ENCODE measurements around the gene PM20D2.

Gene PM20D2

GRCh38 chr6:89145091-89145955 lies 532 bp upstream of the PM20D2 start:
- DNase-seq (ENCODE audit: low read depth) = no peak

GRCh38 chr6:89146718-89147700 lies 1.2 kb downstream of the PM20D2 start:
- peak; percentile 40 for DNase-seq (ENCODE audit: low read depth)

GRCh38 chr6:89148016-89148750 lies 2.3 kb downstream of the PM20D2 start:
- peak; percentile 42 for DNase-seq (ENCODE audit: low read depth)

GRCh38 chr6:89154131-89154530 lies 8.3 kb downstream of the PM20D2 start:
- no peak for DNase-seq (ENCODE audit: low read depth)

- DNase-seq (ENCODE audit: low read depth) = no peak
Measured at GRCh38 chr6:89160331-89161092, 14.7 kb downstream of the PM20D2 start.

- DNase-seq (ENCODE audit: low read depth) = no peak
Measured at GRCh38 chr6:89161326-89162046, 15.6 kb downstream of the PM20D2 start.

- no peak for DNase-seq (ENCODE audit: low read depth)
Measured at GRCh38 chr6:89162047-89162371, 16.2 kb downstream of the PM20D2 start.

- DNase-seq (ENCODE audit: low read depth) = no peak
Measured at GRCh38 chr6:89172131-89172530, 26.3 kb downstream of the PM20D2 start.

GRCh38 chr6:89173634-89174033 lies 27.8 kb downstream of the PM20D2 start:
- DNase-seq (ENCODE audit: low read depth) = no peak

GRCh38 chr6:89180112-89180511 lies 34.3 kb downstream of the PM20D2 start:
- DNase-seq (ENCODE audit: low read depth) = no peak

GRCh38 chr6:89180971-89181370 lies 35.1 kb downstream of the PM20D2 start:
- DNase-seq (ENCODE audit: low read depth) = no peak

- no peak for DNase-seq (ENCODE audit: low read depth)
Measured at GRCh38 chr6:89183294-89183693, 37.4 kb downstream of the PM20D2 start.

GRCh38 chr6:89184344-89184743 lies 38.5 kb downstream of the PM20D2 start:
- no peak for DNase-seq (ENCODE audit: low read depth)

GRCh38 chr6:89186762-89187161 lies 40.9 kb downstream of the PM20D2 start:
- DNase-seq (ENCODE audit: low read depth) = no peak

- DNase-seq (ENCODE audit: low read depth) = no peak
Measured at GRCh38 chr6:89187504-89187903, 41.6 kb downstream of the PM20D2 start.

GRCh38 chr6:89190741-89191140 lies 44.9 kb downstream of the PM20D2 start:
- no peak for DNase-seq (ENCODE audit: low read depth)

- no peak for DNase-seq (ENCODE audit: low read depth)
Measured at GRCh38 chr6:89194559-89194958, 48.7 kb downstream of the PM20D2 start.

- no peak for DNase-seq (ENCODE audit: low read depth)
Measured at GRCh38 chr6:89197141-89197540, 51.3 kb downstream of the PM20D2 start.

GRCh38 chr6:89198235-89198634 lies 52.4 kb downstream of the PM20D2 start:
- no peak for DNase-seq (ENCODE audit: low read depth)

GRCh38 chr6:89199579-89199978 lies 53.7 kb downstream of the PM20D2 start:
- DNase-seq (ENCODE audit: low read depth) = no peak

- DNase-seq (ENCODE audit: low read depth) = no peak
Measured at GRCh38 chr6:89200706-89201215, 54.9 kb downstream of the PM20D2 start.

All from activated T-cell treated with anti-CD3 and anti-CD28 coated beads for 48 hours (primary cell).